Inferior parietal cortex (tissue), 1 donor: ENCODE data around the gene LBHD2.

ENCODE experiments used
- DNase-seq: peaks from one replicate; pipeline ENCODE4 v3.0.0-alpha.2; 2016; ENCODE audit errors: extremely low spot score

LBHD2 gene

DNA sequence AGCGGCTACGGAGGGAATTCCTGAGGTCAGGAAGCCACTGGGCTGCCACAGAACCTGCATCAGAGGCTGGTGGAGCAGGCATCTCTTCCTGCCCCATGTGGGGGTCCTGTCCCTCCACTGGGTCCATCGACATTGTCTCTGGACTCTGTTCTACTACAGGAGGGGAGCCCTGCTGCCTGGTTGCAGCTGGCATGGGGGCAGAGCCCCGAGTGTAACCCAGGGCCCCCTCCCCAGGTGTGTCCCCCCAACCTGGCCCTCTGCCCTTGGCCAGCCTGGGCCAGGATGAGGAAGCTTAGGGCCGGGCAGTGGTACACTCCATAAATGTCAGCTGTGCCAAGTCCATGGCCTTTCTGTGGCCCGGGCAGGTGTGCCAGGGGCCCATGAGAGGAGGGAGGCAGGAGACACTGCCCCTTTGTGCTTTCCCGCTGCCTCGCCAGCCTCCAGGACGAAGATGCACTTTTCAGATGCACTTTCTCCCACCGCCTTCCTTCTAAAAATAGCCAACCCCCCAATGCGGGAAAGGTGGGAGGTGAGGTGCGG is 6.5 kb downstream of the LBHD2 start:
- no peak for DNase-seq

DNA sequence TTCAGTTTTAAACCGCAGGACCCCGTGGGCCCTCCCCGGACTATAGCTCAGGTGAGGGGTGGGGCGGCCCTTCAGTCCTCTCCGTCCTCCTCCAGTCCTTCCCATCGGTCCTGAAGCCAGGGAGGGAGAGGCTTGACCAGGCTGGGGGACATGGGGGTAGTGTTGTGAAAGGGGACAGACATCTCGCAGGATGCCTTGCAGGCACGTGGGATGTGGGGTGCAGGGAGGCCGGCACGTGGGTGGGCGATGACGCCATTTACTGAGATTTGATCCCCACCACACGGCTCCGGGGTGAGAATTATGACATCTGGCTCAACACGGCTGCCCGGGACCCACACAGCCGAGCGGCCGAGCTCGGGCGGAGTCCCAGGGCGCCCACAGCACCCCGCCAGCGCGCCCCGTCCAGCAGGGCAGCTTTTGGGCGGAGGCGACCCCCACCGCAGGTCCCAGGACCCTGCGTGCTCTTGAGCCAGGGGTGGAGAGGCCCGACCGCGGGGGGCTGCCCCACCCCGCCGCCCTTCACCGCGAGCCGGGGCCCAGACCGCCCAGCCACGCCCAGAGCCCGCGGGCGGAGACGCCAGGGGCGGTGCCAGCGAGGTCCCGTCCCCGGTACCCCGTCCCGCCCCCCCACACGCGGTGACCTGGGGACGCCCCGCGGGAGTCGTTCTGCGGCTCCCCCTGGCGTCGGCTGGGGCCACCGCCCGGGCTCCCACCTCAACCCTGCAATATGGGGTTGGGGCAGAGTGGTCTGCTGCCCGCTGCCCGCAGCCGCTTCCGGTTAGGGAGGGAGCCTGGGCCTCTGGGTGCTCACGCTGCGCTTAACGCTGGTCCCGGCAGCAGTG is 7.3 kb downstream of the LBHD2 start:
- no peak for DNase-seq

DNA sequence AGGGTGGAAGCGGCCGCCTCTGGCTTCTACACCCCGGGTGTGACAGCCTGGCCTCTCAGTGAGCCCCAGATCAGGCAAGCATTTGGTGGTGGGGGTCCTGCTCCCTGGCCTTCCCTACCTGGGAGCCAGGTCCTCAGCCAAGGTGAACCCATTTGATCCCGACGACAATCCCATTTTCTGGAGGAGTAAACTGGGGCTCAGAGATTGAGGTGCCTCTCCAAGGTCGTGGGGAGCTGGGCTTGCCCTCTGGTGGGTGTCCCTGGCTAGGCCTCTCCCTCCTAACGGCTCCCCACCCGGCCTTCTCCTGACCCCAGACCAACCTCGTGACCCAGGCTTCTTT is 7.8 kb downstream of the LBHD2 start:
- no peak for DNase-seq

DNA sequence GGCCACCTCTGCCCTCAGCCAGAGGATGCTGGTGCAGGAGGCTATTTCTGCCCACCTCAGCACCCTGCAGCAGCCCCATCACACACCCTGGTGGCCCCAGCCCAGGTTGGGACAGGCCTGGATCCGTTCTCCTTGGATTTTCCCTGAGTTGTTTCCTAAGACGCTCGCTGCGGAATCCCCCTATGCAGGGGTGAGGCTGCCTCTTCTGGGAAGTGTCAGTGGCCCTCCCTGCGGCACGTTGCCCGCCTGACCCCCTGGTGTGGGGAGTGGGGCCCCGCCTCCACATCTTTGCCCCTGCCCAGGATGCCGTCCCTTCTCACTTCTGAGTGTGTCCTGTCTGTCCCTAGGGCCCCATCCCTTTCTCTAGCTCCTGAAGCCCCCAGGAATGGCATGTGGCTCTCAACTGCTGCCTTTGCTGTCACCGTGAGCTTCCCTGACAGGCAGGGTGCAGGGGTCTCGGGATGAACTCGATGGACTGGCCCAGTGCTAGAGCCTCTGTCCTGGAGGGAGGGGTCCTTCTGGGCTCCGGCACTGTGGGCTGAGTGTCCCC is 9.9 kb downstream of the LBHD2 start:
- no peak for DNase-seq

DNA sequence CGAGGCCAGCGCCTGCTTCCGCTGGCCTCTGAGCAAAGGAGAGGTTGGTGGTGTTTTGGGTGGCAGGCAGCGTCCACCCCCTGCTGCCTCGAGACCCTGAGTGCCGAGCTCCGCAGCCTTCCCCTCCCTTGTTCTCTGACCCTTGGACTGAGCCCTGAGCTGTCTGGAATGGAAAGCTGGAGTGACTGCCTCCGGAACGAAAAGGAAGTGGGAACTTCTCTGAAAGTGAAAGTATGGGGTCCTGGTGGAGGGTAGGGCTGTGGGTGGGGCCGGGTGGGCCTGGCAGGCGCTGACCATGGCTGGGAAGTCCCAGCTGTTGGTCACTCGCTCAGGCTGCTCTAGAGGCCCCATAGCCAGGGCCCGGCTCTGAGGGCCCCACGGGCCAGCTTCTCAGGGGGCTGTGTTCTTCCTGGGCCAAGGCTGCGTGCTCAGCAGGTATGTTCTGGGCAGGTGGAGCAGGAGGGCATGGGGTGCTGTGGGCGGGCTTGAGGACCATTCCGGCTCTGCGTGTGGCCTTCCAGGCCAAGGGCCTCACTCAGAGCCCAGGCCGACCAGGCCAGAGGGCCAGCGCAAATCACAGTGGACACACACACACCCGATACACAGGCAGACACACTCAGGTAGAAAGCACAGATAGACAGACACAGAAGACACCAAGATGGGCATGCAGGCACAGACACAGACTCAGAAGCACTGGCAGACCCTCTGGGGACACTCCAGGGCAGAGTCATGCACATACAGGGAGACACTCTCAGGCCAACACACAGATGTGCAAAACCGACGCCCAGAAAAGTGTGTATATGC is 10.6 kb downstream of the LBHD2 start, which contains the start of gene EXOC3L4:
TSS of gene EXOC3L4 (plus strand) at position 320 of the 804 bp plus-strand sequence. CDS start 5,495 bp downstream, outside the sequence.
- DNase-seq, result no peak

DNA sequence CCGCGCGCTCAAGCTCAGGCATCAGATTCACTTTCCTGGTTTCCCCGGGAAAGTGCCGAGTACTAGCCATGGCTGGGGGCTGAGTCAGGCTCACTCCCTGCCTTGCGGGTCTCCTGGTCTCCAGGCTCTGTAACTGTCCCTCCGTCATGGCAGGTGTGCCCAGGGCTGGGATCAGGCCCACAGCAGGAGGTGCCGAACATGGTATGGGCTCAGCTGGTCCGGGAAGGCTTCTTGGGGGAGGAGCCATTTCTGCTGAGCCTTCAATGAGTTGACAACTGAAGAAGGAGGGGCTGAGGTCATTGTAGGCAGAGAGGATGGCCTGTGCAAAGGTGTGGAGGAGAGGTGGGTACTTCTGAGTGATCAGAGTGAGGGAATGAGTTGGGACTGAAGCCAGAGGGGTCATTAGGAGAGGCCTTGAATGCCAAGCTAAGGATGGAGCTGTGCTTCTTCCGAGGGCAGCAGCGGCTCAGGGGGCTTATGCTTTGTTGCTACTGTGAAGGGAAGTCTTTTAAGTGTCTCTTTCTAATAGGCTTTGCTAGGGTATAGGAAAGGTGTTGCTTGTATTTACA is 11.3 kb downstream of the LBHD2 start:
- no peak for DNase-seq

DNA sequence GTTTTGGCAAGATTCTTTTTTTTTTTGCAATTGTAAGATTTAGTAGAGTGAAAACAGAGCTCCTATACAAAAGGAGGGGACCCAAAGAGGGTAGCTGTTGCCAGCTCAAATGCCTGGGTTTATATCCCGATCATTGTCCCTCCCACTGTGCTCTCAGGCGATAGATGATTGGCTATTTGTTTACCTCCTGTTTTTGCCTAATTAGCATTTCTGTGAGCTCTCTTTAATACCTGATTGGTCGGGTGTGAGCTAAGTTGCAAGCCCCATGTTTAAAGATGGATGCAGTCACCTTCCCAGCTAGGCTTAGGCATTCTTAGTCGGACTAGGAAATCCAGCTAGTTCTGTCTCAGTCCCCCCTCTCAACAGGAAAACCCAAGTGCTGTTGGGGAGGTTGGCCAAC is 12.4 kb downstream of the LBHD2 start:
- no peak for DNase-seq

DNA sequence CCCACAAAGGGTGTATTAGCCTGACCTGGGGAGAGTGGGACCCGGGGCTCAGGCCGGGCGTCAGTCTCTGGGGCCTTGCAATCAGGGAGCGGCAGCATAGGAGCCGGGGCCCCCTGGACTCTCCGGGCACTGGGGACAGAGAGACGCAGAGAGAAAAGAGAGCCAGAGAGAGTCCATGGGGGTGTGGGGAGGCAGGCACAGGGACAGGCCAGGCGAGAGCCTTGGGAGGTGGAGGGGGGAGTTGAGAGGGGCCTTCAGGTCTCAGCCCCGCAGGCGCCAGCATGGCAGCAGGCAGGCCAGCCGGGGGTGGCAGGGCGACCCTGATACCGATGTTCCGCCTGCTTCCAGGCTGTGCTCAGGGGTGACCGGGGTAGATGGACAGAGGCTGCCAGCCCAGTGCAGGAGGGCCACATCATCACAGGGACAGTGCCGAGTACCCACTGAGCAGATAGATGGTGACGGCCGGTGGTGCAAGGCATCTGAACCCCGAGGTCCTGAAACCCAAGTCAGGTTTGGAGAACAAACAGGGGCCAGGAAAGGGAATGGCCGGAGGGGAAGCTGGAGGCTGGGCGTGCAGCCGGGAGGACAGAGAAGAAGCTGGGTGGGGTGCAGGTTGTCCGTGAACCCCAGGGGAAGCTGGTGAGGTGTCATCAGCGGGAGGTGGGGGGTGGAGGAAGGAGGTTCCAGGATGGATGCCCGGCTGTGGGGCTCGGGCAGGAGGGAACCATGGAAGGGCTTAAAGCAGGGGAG is 13.4 kb downstream of the LBHD2 start:
- DNase-seq, result no peak

DNA sequence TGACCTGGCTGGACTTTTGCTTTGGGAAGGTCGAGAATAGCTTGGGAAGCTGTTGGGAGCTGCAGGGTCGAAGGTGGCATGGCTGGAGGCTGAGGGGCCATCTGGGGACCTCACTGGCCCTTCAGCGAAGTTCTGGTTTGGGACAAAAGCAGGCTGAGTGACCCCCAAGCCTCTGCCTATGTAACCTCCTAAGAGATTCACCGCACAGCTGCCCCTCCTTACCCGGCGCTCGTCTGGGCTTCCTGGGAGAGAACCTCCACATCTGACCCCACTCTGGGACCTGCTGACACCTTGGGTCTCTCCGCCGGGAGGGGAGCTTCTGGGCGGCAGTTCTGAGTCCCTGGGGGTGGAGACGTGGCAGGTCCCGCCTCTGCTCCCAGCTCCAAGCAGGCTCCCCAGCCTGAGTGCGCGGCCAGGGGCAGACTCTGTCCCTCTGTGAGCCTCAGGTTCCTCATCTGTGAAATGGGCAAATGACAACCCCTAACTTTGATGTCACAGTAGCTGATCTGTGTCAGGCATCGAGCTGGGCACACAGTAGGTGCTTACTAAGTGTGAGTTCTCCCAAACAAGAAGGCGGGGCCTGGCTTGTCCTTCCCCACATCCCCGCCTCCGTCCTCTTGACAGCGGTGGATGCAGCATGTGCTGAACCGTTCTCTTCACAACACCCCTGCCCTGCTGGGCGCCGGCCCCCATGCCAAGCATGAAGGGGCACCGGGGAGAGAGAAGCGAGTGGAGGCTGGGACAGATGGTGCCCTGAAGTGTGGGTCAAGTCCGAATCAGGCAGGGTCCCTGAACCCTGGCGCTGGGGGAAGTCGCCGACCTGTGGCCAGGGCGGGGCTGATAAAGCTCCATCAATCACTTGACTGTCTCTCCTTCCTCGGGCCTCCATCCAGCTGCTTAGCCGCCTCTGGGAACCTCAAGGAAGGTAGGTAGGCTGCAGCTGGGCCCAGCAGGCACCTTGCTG is 14.3 kb downstream of the LBHD2 start:
- DNase-seq, result no peak

DNA sequence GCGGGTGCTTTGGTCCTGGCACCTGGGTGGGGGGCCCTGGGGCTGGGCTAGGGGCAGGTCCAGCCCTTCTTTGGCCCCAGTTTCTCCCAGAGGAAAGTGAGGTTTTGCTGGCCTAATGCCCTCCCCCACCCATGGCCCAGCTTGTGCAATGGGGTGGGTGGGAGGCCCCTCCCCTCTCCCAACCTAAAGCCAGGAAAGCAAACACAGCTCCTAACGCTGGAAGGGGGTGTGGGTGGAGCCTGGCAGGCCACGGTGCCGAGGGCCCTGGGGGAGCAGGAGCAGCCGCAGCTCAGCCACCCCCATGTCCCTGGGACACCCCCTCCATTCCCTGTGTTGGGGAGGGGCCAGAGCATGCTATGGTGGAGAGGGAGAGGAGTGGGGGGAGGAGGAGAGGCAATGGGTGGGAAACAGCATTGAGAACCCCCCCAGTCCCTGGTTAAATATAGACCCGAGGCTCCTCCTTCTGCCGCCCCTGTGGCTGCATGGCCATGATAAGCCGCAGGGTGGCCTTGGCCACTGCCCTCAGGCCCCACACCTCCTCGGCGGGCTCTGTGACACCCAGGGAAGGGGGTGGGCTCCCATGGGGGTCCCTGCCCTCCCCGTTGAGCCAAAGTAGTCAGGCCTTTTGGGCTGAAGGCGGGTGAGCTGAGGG is 15.2 kb downstream of the LBHD2 start:
- DNase-seq, result no peak

DNA sequence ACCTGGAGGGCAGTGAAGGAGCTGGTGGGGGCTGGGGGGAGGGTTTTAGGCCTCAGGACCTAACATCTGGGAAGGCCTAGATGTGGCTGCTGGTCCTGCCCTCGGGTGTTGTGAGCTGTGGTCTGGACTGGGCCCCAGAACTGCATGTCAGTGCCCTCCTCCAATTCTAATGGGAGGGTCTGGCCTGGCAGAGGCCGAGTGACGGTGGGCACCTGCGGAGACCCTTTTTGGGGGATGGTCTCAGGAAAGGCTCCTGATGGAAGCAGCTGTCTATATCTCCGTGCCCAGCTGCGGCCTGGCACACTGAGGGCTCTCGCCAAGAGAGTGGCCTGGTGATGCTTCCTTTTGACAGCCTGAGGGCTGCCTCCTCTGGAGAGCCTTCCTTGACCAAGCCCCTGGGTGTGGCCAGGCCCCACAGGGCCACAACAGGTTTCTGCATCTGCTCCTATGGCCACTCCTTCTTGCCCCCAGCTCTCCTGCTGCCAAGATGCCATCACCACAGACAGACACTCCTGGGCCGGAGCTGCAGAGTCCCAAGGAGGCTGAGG is 15.8 kb downstream of the LBHD2 start:
- DNase-seq, result no peak

DNA sequence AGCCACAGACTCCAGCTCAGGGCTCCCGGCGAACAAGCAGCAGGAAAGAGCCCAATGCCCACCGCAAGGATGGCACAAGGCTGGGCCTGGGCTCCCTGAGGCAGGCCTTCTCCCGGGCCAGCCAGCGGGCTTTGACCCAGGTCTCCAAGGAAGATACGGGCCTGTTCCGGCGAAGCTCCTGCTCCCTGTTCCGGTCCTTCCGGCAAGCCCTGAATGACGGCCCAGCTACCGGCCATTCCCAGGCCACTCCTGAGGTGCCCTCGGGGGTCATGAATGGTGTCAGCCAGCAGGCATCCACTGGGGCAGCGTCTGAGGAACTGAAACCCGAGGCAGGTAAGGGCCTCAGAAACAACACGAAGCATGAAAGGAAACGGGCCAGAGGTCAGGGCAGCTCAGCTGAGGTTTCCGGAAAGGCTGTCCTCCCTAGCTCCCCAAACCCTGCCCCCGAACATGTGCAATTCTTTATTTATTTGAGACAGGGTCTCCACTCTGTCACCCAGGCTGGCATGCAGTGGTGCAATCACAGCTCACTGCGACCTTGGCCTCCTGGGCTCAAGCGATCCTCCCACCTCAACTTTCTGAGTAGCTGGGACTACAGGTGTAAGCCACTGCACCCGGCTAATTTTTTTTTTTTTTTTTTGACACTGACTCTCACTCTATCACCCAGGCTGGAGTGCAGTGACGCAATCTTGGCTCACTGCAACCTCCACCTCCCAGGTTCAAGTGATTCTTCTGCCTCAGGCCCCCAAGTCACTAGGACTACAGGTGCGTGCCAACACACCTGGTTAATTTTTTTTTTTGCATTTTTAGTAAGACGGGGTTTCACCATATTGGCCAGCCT is 16.5 kb downstream of the LBHD2 start:
- DNase-seq, result no peak

DNA sequence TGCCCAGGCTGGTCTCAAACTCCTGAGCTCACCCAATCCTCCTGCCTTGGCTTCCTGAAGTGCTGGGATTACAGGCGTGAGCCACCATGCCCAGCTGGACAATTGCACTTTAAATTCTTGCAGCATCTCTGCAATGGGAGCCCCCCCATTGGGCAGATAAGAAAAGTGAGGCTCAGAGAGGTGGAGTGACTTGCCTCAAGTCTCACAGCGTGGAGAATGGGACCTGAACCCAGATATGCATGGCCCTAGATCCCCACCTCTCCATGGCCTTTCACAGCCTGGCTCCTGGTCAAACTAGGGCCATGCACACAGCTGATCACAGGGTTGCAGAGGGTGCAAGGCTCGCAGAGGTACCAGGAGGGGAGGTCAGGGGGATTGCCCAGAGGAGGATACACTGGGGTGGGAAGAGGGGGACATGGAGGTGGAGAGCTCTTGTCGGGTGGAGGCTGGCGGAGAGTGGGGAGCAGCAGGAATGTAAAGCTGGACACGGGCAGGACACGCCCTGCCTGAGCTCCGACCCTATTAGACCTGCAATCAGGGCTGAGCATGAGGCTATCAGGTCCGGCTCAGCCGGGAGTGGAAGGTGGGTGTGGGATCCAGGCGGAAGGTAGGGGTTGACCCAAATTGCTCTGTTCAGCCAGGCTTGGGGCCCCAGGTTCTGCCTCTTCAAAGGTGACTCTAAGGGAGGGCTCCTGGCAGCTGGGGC is 17.4 kb downstream of the LBHD2 start:
- no peak for DNase-seq

DNA sequence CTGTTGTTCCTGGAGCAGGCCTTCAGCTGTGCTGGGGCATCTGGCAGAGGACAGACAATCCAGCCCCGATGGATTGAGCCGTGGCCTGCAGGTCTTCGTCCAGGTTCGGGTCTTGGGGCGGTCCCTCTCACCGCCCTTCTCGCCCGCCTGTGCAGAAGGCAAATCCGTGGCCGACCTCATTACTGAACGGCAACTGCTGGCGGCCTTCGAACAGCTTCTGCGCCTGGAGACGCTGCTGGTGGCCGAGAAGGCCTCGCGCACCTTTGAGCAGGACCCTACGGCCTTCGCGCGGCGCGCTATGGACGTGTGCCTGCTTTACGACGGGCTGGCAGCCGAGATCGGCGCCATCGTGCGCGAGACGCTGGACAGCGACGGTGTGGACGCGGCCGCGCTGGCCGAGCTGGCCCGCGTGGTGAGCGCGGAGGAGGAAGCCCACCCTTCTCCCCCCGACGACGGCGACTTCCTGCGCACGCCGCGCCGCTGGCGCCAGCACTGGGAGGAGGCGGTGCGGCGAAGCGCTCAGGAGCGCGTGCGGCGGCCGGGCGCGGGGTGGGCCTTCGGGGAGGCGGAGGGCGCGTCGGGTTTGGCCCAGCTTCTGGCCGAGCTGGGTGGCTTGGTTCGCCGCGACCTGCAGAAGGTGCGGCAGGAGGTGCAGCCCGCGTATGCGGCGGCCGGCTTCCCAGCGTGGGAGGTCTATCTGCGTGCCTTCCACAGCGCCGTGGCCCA is 18.1 kb downstream of the LBHD2 start:
- DNase-seq, result no peak

DNA sequence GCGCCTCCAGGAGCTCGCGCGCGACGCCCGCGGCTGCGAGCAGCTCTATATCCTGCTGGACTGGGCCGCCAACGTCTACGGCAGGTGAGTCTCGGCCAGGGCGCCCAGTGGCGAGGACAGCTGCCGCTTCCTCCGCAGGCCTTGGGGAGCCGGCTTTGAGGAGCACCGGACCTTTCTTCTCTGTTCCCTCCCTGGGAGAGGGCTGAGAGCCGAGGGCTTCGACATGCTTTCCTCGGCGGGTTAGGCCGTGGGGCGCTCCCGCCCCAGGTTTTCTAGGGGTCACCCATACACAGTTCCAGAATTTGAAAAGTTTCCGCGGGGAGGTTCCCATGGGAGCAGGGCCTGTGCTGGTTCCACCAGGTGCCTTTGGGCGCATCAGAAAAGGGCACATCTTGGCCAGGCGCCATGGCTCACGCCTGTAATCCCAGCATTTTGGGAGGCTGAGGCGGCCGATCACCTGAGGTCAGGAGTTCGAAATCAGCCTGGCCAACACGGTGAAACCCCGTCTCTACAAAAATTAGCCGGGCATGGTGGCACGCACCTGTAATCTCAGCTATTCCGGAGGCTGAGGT is 18.8 kb downstream of the LBHD2 start:
- no peak for DNase-seq

DNA sequence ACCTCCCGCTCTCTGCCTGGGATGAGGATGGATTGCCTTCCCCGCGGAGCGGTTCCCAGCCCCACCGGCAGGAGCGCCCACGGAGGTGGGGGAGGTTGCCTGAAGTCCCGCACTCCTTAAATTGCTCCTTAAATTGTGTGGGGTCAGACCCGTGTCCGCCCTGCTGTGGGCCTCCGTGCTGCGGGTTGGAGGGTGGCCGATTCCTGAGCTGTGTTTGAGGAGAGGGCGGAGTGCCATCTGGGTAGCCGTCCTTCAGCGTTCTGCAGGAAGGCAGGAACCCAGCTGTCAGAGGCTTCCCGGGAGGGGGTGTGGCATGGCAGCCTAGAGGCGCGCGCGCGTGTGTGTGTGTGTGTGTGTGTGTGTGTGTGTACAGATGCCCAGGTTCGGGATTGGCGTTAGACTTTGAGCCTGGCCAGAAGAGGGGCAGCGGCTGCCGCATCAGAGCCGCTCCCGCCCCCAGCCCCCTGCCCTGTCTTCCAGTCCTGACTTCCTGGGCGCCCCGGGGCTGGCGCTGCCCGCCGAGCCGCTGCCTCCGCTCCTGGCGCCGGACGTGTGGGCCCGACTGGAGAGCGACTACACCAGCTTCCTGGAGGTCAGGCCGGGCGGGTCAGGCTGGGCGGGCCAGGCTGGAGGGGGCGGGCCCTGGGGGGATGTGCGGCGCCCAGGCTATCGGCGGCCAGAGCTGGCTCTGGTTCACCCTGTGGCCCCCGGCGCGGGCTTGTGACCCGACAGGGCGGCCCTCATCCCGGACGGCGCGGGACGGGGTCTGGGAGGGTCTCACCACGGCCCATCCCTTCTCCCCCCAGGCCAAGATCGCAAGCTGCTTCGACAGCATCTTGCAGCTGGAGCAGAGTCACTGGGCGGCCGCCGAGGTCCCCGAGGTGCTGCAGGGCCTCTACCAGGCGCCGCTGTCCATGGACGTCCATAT is 19.7 kb downstream of the LBHD2 start:
- no peak for DNase-seq
